GM12873 (cell line): ENCODE results near the gene DSP.

Experiments used
- CTCF ChIP-seq: IDR thresholded peaks from 2 replicates; pipeline ENCODE4 v1.5.1; 2012; ENCODE audit warnings: low read depth, mild to moderate bottlenecking, moderate library complexity, low read length, control low read depth; ENCODE audit not compliant: insufficient read depth; ENCODE audit errors: missing control alignments

Gene DSP

GRCh38 chr6:7588506-7588905, 47.0 kb downstream of the DSP start:
- no peak for TF ChIP-seq CTCF

- no peak for TF ChIP-seq CTCF
Measured at GRCh38 chr6:7589221-7589620, 47.8 kb downstream of the DSP start.

GRCh38 chr6:7589949-7590917, 48.8 kb downstream of the DSP start, which contains the start of gene SNRNP48:
Gene SNRNP48, plus strand, starts transcription at chr6:7590198. Its CDS starts 60 bp downstream, at chr6:7590258.
- no peak for TF ChIP-seq CTCF

GRCh38 chr6:7590918-7591302, 49.4 kb downstream of the DSP start:
- no peak for TF ChIP-seq CTCF

- no peak for TF ChIP-seq CTCF
Measured at GRCh38 chr6:7591770-7592169, 50.3 kb downstream of the DSP start.

GRCh38 chr6:7593229-7593628, 51.8 kb downstream of the DSP start:
- TF ChIP-seq CTCF: no peak

GRCh38 chr6:7594579-7595125, 53.2 kb downstream of the DSP start:
- TF ChIP-seq CTCF: no peak
